NCI-H2196 (cell line): ENCODE results near the gene ZNF628.

Experiments used
- DNase-seq: peaks from one replicate; lab custom pipeline; 2025; ENCODE audit not compliant: unreplicated experiment; lab: John Stamatoyannopoulos, UW

Gene ZNF628

GRCh38 chr19:55527197-55528029, 51.0 kb downstream of the ZNF628 start:
- no peak for DNase-seq

GRCh38 chr19:55528030-55528803, 51.8 kb downstream of the ZNF628 start:
- DNase-seq = peak; percentile 60

- no peak for DNase-seq
Measured at GRCh38 chr19:55529636-55530234, 53.3 kb downstream of the ZNF628 start.

GRCh38 chr19:55530996-55531395, 54.6 kb downstream of the ZNF628 start:
- no peak for DNase-seq
